Measurements from ENCODE around the gene SNRNP35. TPM values are rescaled to one million over a fixed set of nuclear protein-coding genes. Genes with fewer than 3 reads are reported as not detected.
"Not testable (repeated sequence)": the region's sequence is repeated elsewhere in the genome, so short reads cannot be mapped to it uniquely, and the experiment has no call there.

SNRNP35 gene
- total and polyA plus RNA-seq, 9 of the 15 experiments (the other 6 are each of a cell fraction or from before 2014, with no cell fraction given): 17.7 to 41.0 (median 25.5) TPM

DNA sequence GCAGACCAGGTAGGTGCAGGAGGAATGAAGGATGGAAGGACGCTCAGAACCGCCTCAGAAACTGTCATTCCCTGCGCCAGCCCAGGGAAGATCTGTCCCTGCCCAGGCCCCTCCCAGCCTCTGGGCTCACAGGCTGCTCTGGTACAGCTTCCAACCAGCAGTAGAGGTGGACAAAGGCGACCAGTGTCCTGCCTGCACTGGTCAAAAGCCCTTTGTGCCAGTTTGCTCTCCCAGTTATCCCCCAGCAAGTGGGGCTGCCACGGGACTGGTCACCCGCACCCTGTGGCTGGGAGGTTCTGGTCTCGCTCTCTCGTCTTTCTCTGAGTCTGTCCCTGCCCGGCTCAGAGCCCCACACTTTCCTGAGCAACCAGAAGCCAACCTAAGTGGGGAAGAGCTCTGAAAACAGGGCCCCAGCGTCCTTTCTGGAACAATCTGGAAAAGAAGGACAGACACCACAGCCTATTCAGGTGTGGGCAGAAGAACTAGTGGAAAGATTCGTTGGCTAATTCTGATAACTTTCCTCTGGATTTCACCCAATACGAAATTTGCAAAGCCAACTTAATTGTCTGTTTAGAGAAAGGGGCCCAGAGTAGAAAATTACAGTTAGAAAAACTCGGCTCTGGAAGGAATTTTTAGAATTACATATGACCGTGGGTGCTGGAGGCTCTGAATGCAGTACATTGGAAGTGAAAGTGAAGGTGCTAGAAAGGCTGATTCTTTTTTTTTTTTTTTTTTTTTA, 21.7 kb downstream of the SNRNP35 start:
- Histone ChIP-seq H3K4me1 (replicated peaks in 1 of 2; ENCODE audit: control insufficient read depth in 2 of 2, insufficient read depth in 2 of 2, low read length in 2 of 2) (peaks cover 0 to 7% of the 10 kb centered on the region in 2 experiments; a peak in 2 of 5 replicates), H3K4me2 (ENCODE audit: insufficient read depth, low read length) (no peak overlapping the region), H3K9me3 (replicated peaks; ENCODE audit: control insufficient read depth, insufficient read depth, low read depth, low read length) (no peaks in the 10 kb centered on the region), H3K9ac (ENCODE audit: insufficient read depth in 1 of 2, low read depth in 2 of 2, low read length in 2 of 2) (no peak overlapping the region; a peak in 1 of 4 replicates), H3K27ac (ENCODE audit: extremely low read depth, low read depth, low read length) (no peak overlapping the region), H3K4me3 (no peak overlapping the region), H3K36me3 (ENCODE audit: control insufficient read depth, insufficient read depth, low read length) (peaks cover 44% of the 10 kb centered on the region; the same call in 2 of the 3 replicates), H2AFZ (ENCODE audit: low read depth, low read length) (no peak overlapping the region), H3K79me2 (ENCODE audit: control insufficient read depth, insufficient read depth, low read length) (no peaks in the 10 kb centered on the region), H3K27me3 (ENCODE audit: control insufficient read depth in 2 of 2, insufficient read depth in 2 of 2, low read length in 2 of 2) (no peaks in the 10 kb centered on the region), H3K9me1 (ENCODE audit: control insufficient read depth, insufficient read depth, low read length) (no peaks in the 10 kb centered on the region), H4K20me1 (replicated peaks; ENCODE audit: control insufficient read depth, insufficient read depth, low read length) (no peaks in the 10 kb centered on the region)
- ChIA-PET CTCF (ENCODE audit: low intra/inter-chr PET ratio) (interaction anchor here (0.5 kb wide), 1 partner anchor 595 kb away, joined by 3 read pairs; no protein-coding TSS in a partner anchor), POLR2A (interaction anchor here (0.6 to 2.3 kb wide), 4 partner anchors 11 to 103 kb away, joined by 3 to 7 read pairs (median 4); no protein-coding TSS in a partner anchor)
- no peak for ATAC-seq
- BruUV-seq (replicated peaks): no TSS peak
- no peak for DNase-seq (ENCODE audit: extremely low read depth in 1 of 4, low spot score in 3 of 4)
- WGBS (ENCODE audit: insufficient coverage, low coverage, missing lambda C conversion rate): 76% methylated on average over 14 of the region's 14 CpGs
- no peak for TF ChIP-seq MYC (IDR thresholded peaks at IDR 0.05; ENCODE audit: low read depth, low read length)
- no peak for TF ChIP-seq MYC (CRISPR knock-in tag; IDR thresholded peaks at IDR 0.05; ENCODE audit: borderline replicate concordance, low read depth)
- no peak for TF ChIP-seq CREB1 (IDR thresholded peaks at IDR 0.05)
- TF ChIP-seq CREB1 (CRISPR knock-in tag; IDR thresholded peaks at IDR 0.05): no peak
- no peak for TF ChIP-seq ZKSCAN8 (CRISPR knock-in tag; IDR thresholded peaks at IDR 0.05)
- 0 out of 2 replicates have a peak, but pooled peaks have one; percentile 34 for TF ChIP-seq ZNF282 (CRISPR knock-in tag; IDR thresholded peaks at IDR 0.05)
- no peak for TF ChIP-seq CREM (IDR thresholded peaks at IDR 0.05; ENCODE audit: low read depth)
- in situ Hi-C loops (cut with MboI) (no loop called here), intact Hi-C loops (cut with micrococcal nuclease) (no loop called here)
- no peak for FAIRE-seq

DNA sequence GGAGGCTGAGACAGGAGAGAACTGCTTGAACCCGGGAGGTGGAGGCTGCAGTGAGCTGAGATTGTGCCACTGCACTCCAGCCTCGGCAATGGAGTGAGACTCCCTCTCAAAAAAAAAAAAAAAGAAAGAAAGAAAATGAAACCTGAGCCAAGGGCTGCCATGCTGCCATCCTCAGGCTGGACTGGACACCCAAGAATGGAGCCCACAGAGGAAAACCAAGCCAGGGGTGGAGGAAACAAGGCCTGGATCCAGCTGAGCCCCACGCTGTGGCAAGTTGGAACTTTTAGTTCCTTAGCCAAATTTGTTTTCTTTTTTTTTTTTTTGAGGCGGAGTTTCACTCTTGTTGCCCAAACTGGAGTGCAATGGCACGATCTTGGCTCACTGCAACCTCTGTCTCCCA, 23.3 kb downstream of the SNRNP35 start:
- peaks cover 42% of the 10 kb centered on the region; the same call in 2 of the 3 replicates for H3K36me3 ChIP-seq (ENCODE audit: control insufficient read depth, insufficient read depth, low read length)
- H3K27me3 ChIP-seq (ENCODE audit: control insufficient read depth in 2 of 2, insufficient read depth in 2 of 2, low read length in 2 of 2); H3K9me1 ChIP-seq (ENCODE audit: control insufficient read depth, insufficient read depth, low read length); H3K4me3 ChIP-seq; H4K20me1 ChIP-seq (replicated peaks; ENCODE audit: control insufficient read depth, insufficient read depth, low read length); BruUV-seq (replicated peaks); H3K4me1 ChIP-seq (replicated peaks in 1 of 2; ENCODE audit: control insufficient read depth in 2 of 2, insufficient read depth in 2 of 2, low read length in 2 of 2); FAIRE-seq; intact Hi-C loops (cut with micrococcal nuclease); H3K79me2 ChIP-seq (ENCODE audit: control insufficient read depth, insufficient read depth, low read length); H2AFZ ChIP-seq (ENCODE audit: low read depth, low read length); H3K9me3 ChIP-seq (replicated peaks; ENCODE audit: control insufficient read depth, insufficient read depth, low read depth, low read length); DNase-seq (ENCODE audit: extremely low read depth in 1 of 4, low spot score in 3 of 4); H3K4me2 ChIP-seq (ENCODE audit: insufficient read depth, low read length); CTCF ChIA-PET (ENCODE audit: low intra/inter-chr PET ratio); in situ Hi-C loops (cut with MboI); H3K9ac ChIP-seq (ENCODE audit: insufficient read depth in 1 of 2, low read depth in 2 of 2, low read length in 2 of 2); H3K27ac ChIP-seq (ENCODE audit: extremely low read depth, low read depth, low read length); ATAC-seq: not testable (repeated sequence)
- POLR2A ChIA-PET: interaction anchor here (1.0 to 2.3 kb wide), 3 partner anchors 9 to 13 kb away, joined by 3 to 7 read pairs (median 7); no protein-coding TSS in a partner anchor
- 69% methylated on average over 2 of the region's 5 CpGs for WGBS (ENCODE audit: insufficient coverage, low coverage, missing lambda C conversion rate)

Data from K562 (cell line).